HT1080 (cell line): ENCODE data around the gene CNNM3. TPM values are rescaled to one million over a fixed set of nuclear protein-coding genes. Genes with fewer than 3 reads are reported as not detected.
"Not testable (repeated sequence)": the region's sequence is repeated elsewhere in the genome, so short reads cannot be mapped to it uniquely, and the experiment has no call there.

Experiments used
- DNase-seq: peaks from one replicate; pipeline ENCODE4 v3.0.0-alpha.2; 2015; ENCODE audit warnings: low read depth
- total RNA-seq: library from RNA; depleted of rRNA; stranded (reverse); fragments of >200 nt; shearing (Covaris generic); gene quantifications from 2 replicates; pipeline ENCODE4 v1.2.3, GENCODE V29; 2014

Gene CNNM3
- total RNA-seq, 1 experiment from 2014 or later = 10.4 TPM

- DNase-seq = no peak
These were observed 45.0 kb downstream of the CNNM3 start for GRCh38 chr2:96861074-96861473.

GRCh38 chr2:96863056-96863455 is 47.0 kb downstream of the CNNM3 start:
- not testable (repeated sequence) for DNase-seq

DNA sequence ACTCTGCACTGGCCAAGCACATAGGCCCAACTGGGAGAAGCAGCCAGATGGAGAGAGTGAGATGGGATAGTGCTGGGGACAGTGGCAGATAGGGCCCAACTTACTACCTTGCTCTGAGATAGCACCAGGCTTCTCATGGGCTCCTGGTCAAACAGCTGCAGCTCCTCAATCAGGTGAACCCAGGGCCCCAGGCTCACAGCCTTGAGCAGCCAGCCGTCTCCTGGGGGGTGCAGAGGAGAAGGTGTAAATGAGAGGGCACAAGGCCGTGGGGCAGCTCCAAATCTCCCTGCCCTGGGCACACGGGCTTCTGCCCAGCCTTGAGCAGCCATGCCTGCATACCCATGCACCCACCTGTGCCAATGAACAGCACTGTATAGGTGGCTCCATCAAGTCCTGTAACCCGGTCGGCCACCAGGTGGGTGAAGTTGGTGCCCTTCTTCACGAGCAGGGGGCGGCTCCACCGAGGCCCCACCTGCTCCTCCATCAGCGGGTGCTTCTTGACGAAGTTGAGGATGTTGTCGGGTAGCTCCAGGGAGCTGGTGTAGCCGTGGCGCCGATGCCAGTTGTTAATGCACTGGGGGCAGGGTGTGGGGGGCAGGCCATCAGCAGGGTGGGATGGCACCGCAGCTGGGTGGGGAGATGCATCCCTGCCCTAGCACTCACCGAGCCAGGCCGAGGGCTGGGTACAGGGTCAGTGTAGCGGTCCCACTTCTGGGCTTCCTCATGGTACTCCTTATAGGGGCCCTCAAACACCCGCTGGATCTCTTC is 47.7 kb downstream of the CNNM3 start:
- no peak for DNase-seq

DNA sequence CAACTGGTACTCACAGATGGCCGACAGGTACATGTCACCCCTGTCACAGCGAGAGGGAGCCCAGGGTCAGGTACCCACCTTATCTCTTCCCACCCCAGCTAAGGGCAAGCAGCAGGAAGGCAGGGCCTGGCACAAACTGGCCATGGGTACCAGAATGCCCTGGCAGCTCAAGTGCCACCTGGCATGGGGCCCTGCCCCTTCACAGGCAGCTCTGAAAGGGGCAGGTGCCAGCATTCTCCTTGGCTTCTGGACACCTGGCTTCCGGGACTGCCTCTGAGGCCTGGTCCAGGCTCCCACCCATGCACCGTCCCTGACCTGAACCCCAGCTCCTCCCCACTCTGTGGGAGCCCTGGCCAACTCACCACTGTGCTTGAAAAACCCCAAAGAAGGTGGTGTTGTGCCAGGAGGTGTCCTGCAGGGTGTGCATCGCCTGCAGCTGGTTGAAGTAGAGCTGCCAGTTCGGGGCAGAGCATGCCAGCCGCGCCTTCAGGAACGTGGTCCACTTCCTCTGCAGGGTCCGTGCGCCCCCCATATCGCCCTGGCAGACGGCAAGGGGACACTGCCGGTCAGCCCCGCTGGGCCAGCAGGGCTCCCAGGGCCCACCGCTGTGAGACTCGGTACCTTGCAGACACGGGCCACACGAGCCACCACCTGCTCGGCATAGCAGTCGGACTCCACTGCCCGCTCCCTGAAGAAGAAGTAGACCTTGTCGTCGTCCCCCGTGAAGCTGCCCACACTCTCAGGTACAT is 48.4 kb downstream of the CNNM3 start:
- no peak for DNase-seq

GRCh38 chr2:96865654-96866053 is 49.6 kb downstream of the CNNM3 start:
- DNase-seq = no peak

GRCh38 chr2:96866149-96866548 is 50.1 kb downstream of the CNNM3 start:
- DNase-seq = no peak

- no peak for DNase-seq
These were observed 50.5 kb downstream of the CNNM3 start for GRCh38 chr2:96866586-96866985.

DNA sequence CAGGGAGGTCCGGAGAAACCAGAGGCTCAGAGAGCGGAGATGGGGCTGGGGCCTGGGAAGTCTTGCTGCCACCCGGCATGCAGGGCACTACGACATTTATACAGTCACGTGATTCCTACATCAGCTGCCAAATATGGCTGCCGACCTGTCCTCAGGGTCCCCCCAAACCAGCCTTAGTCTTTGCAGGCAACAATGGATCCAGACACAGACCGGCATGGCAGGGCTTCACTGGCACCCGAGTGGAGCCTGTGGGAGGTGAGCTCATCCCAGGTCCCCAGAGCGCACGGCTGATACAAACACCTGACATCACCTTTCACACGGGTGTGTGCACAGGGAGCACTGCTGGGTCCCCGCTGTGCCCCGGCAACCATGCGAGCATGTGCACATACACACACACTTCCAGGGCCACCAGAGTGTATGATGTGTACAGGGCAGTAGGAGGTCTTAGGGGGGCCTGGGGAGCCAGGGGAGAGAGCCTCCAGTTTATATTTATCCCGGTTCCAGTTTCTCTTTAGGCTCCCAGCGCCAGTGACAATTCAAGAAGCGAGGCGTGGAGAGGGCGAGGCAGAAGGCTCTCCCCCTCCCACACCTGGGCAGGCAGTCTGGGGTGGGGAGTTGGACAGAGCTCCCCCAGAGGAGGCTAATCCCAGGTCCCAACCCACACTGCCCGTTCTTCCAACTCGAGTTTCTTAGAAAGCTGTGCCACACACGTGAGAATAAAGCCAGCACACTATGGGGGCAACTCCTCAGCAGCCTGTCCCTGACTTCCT is 51.1 kb downstream of the CNNM3 start:
- DNase-seq = no peak

GRCh38 chr2:96867756-96868554 is 51.9 kb downstream of the CNNM3 start:
- DNase-seq = no peak

- DNase-seq = peak; percentile 75
These were observed 52.6 kb downstream of the CNNM3 start for GRCh38 chr2:96868555-96869280.

DNA sequence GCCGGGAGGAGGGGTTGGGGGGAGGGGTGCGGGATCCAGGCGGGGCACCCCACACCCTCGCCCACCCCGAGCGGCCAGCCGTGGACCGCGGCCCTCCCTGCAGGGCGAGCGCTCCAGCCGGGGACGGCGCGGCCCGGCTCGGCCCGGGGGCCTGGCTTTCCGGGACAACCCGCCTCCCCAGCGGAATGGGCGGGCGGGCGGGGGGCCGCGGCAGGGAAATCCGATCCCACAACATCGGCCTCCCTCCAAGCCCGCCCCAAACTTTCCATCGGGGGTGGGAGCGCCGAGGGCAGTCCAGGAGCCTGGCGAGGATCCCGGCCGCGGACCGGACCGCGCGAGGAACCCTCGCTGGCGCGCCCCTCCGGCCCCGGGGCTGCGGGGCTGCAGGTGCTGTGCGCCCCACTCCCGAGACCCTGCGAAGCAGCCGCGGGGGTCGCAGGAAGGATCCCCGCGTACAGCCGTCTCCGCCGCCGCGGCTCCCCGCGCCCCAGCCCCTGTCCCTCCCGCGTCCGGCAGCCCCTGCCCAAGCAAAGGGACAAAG is 53.3 kb downstream of the CNNM3 start:
- no peak for DNase-seq

DNA sequence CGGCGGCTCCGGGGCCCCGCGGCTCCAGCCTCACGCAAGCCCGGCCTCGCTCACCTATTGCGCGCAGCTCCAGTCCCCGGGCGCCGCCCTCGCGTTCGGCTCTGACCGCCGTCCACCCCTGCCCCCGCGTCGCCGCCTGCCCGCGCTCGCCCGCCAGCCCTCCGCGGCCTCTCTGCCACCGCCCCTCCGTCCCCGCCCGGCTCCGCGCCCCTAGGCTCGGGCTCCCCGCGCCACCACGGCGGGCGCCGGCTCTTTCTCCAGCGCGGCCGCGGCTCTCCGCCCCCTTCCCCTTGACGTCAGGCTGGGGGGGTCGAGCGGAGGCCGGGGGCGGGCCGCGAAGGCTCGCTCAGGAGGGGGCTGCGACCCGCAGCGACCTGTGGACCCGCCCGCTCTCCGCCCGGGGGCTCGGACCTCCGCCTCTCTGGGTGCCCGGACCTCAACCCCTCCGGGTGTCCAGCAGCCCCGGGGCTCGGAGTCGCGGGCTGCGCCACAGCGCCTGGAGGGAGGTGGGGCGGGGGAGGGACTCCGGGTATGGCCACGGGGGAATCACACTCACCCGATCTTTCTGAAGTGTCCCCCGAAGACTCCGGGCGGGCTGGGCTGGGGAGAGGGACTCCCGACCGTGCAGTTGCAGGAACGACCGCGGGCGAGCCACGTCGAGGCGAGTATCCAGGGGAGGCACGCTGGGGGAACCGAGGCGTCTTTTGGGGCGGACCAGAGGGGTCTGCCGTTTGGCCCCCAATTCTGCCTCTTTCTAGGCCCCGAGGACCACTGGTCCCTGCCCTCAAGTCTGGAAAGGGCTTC is 54.0 kb downstream of the CNNM3 start, which contains the start of gene SEMA4C:
Gene SEMA4C (minus strand): TSS at position 259 of the 804 bp plus-strand sequence. CDS start 2,194 bp downstream, outside the sequence.
- DNase-seq = no peak

- DNase-seq = no peak
These were observed 54.7 kb downstream of the CNNM3 start for GRCh38 chr2:96870626-96871255.

- no peak for DNase-seq
These were observed 56.7 kb downstream of the CNNM3 start for GRCh38 chr2:96872591-96873349.

GRCh38 chr2:96873651-96874096 is 57.6 kb downstream of the CNNM3 start:
- DNase-seq = no peak

DNA sequence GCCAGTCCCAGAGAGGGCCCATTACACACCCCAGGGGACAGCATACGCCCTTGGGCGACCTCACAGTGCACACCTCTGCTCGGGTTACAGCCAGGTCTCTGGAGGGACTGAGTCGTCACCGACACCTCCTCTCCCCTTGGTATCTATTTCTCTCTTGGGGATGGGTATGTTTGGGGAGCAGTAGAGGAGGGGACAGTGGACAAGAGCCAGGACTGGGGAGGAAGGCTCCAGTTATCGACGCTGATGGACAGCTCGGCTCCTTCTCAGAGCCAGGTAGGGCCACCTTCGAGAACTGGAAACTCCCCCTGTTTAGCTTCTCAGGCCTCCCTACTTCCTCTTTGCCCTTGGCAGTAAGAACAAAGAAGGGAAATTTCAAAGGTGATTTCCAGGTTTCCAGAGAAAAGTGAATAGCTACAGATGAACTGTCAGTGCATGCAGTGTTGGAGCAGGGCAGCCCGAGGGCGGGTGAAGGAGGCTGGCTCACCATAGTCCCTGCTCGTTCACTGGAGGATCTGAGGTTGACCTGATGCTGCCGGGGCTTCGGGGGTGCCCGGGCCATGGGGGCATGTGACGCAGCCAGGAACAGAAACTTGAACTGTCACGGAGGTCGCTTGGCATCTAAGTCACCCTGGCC is 58.2 kb downstream of the CNNM3 start:
- no peak for DNase-seq

DNA sequence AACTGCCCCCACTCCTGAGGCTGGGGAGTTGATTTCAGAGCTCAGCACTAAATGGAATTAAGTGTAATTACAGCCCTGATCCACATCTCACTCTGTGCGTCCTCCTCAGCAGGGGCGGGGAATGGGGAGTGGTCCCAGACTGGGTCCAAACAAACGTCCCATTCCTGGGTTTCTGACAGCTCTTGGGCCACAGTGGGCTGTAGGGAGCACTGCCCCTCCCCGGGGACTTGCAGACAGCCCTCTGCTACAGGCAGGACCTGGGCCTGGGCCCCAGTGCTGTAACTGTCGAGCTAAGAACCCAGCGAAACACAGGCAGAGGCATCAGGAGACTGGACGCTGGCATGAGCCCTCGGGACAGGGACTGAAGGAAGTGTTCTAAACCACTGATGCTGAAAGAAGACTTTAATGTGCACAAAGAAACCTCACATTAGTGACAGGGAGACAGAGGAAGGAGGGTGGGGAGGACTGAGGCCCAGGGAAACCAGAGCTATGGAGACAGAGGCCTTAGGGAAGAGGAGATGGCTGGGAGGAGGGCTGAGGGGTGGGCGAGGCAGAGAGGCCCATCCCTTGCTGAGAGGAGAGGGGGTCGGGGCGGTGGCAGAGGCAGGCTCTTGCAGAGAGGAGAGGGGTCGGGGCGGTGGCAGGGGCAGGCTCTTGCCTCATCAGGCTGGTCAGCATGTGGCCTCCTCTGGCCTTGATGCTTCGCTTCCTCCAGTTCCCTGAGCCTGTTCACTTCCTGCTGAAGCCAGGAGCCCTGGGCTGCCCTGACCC is 59.6 kb downstream of the CNNM3 start:
- no peak for DNase-seq
